HG03066 (cell line): ENCODE results near the gene METTL13.

Source experiments
- ATAC-seq: cut with Tn5 transposase; IDR thresholded peaks from one replicate; pipeline ENCODE4 v1.9.1; 2021; ENCODE audit warnings: low read depth; ENCODE audit not compliant: unreplicated experiment

METTL13 gene

GRCh38 chr1:171781176-171781875, at the start of gene METTL13:
Gene METTL13, plus strand, starts transcription at chr1:171781660. Its CDS starts 308 bp downstream, at chr1:171781968.
- ATAC-seq = peak; percentile 99

GRCh38 chr1:171736196-171736595, 45.3 kb upstream of the METTL13 start:
- no peak for ATAC-seq

GRCh38 chr1:171738911-171739310, 42.5 kb upstream of the METTL13 start:
- no peak for ATAC-seq

- no peak for ATAC-seq
Observed at GRCh38 chr1:171739656-171740055, 41.8 kb upstream of the METTL13 start.

GRCh38 chr1:171740356-171740863, 41.0 kb upstream of the METTL13 start:
- no peak for ATAC-seq

- no peak for ATAC-seq
Observed at GRCh38 chr1:171740987-171741871, 40.2 kb upstream of the METTL13 start.

GRCh38 chr1:171741872-171742576, 39.4 kb upstream of the METTL13 start, which contains the start of gene VAMP4:
Gene VAMP4, minus strand, starts transcription at chr1:171742065. Its CDS starts 3,651 bp downstream, at chr1:171738414.
- peak; percentile 87 for ATAC-seq

GRCh38 chr1:171742577-171742922, 38.9 kb upstream of the METTL13 start:
- ATAC-seq = peak; percentile 13

- no peak for ATAC-seq
Observed at GRCh38 chr1:171743081-171743870, 38.2 kb upstream of the METTL13 start.

GRCh38 chr1:171744986-171745385, 36.5 kb upstream of the METTL13 start:
- ATAC-seq = no peak

GRCh38 chr1:171748651-171749050, 32.8 kb upstream of the METTL13 start:
- no peak for ATAC-seq

- no peak for ATAC-seq
Observed at GRCh38 chr1:171751221-171751620, 30.2 kb upstream of the METTL13 start.

- no peak for ATAC-seq
Observed at GRCh38 chr1:171753182-171753581, 28.3 kb upstream of the METTL13 start.

- no peak for ATAC-seq
Observed at GRCh38 chr1:171753685-171754352, 27.6 kb upstream of the METTL13 start.

- ATAC-seq = no peak
Observed at GRCh38 chr1:171754353-171754705, 27.1 kb upstream of the METTL13 start.

GRCh38 chr1:171754971-171755370, 26.5 kb upstream of the METTL13 start:
- ATAC-seq = no peak

- ATAC-seq = no peak
Observed at GRCh38 chr1:171756856-171757255, 24.6 kb upstream of the METTL13 start.

- no peak for ATAC-seq
Observed at GRCh38 chr1:171758011-171758410, 23.4 kb upstream of the METTL13 start.

GRCh38 chr1:171762143-171762563, 19.3 kb upstream of the METTL13 start:
- no peak for ATAC-seq

GRCh38 chr1:171763764-171764163, 17.7 kb upstream of the METTL13 start:
- no peak for ATAC-seq
